Activated naive CD4-positive, alpha-beta T cell treated with anti-CD3 and anti-CD28 coated beads for 36 hours (primary cell): ENCODE measurements around the gene MAPK8. TPM values are rescaled to one million over a fixed set of nuclear protein-coding genes. Genes with fewer than 3 reads are reported as not detected.
"Not testable (repeated sequence)": the region's sequence is repeated elsewhere in the genome, so short reads cannot be mapped to it uniquely, and the experiment has no call there.

ENCODE experiments used
- CTCF ChIA-PET: fragments of 350-600 bp; sonication (Branson Sonifier 250); formaldehyde crosslinking; loops from one replicate; lab custom pipeline; 2021; ENCODE audit warnings: antibody characterized with exemption; lab: Charles Lee
- DNase-seq: peaks from one replicate; pipeline ENCODE4 v3.0.0-alpha.2; 2020
- H3K27ac Mint-ChIP-seq: one replicate; pipeline ENCODE4 v1.8.0; 2021; ENCODE audit warnings: mild to moderate bottlenecking, mixed read lengths
- H3K27me3 Mint-ChIP-seq: one replicate; pipeline ENCODE4 v1.8.0; 2021; ENCODE audit warnings: low read depth, mixed read lengths
- H3K36me3 Mint-ChIP-seq: one replicate; pipeline ENCODE4 v1.8.0; 2021; ENCODE audit warnings: low read depth, mixed read lengths
- H3K4me1 Mint-ChIP-seq: one replicate; pipeline ENCODE4 v1.8.0; 2021; ENCODE audit warnings: low read depth, mixed read lengths
- H3K4me3 Mint-ChIP-seq: one replicate; pipeline ENCODE4 v1.8.0; 2021; ENCODE audit warnings: mild to moderate bottlenecking, moderate library complexity, mixed read lengths
- H3K9me3 Mint-ChIP-seq: one replicate; pipeline ENCODE4 v1.8.0; 2021; ENCODE audit warnings: mixed read lengths
- intact Hi-C: fragments of 100-400 bp; cut with micrococcal nuclease; formaldehyde crosslinking; loops from one replicate; pipeline ENCODE4 v1.15.1; 2023
- total RNA-seq, 2 experiments: library from RNA; stranded (reverse); gene quantifications; one replicate each; pipeline ENCODE4 v1.2.3, GENCODE V29; 2021

Gene MAPK8
- total RNA-seq: 10 to 100 TPM; 29.7 to 36.2 TPM

- H3K9me3 Mint-ChIP-seq: no peaks in the 10 kb centered on the region
- CTCF ChIA-PET: no interaction called here
- no peaks in the 10 kb centered on the region for H3K27me3 Mint-ChIP-seq
- intact Hi-C loops: loop anchor here (1.0 to 10.0 kb wide), 8 partner anchors 56 to 1232 kb away; partner anchors contain the start of gene ERCC6
- H3K36me3 Mint-ChIP-seq: peaks cover 5% of the 10 kb centered on the region
- peak; percentile 90 for DNase-seq
- peak within 1 kb of the TSS; percentile 80 for H3K4me3 Mint-ChIP-seq
- H3K27ac Mint-ChIP-seq: peak within 1 kb of the TSS; percentile 58
- peaks cover 30% of the 10 kb centered on the region for H3K4me1 Mint-ChIP-seq
These were observed at the start of gene MAPK8 for GRCh38 chr10:48306265-48306869. Gene MAPK8 (plus strand): TSS chr10:48306677. CDS start chr10:48401661, 94,984 bp downstream.

- Mint-ChIP-seq H3K9me3 (peaks cover 5% of the 10 kb centered on the region), H3K4me3 (no peak overlapping the region), H3K27ac (no peak overlapping the region), H3K27me3 (peaks cover 9% of the 10 kb centered on the region), H3K4me1 (no peaks in the 10 kb centered on the region), H3K36me3 (no peaks in the 10 kb centered on the region)
- intact Hi-C loops: no loop called here
- CTCF ChIA-PET: no interaction called here
- no peak for DNase-seq
These were observed 49.0 kb upstream of the MAPK8 start for GRCh38 chr10:48257407-48257961.

- CTCF ChIA-PET: no interaction called here
- intact Hi-C loops: no loop called here
- no peak overlapping the region for H3K27ac Mint-ChIP-seq
- H3K27me3 Mint-ChIP-seq: peaks cover 9% of the 10 kb centered on the region
- DNase-seq: no peak
- H3K9me3 Mint-ChIP-seq: peaks cover 5% of the 10 kb centered on the region
- H3K4me3 Mint-ChIP-seq: no peak overlapping the region
- H3K4me1 Mint-ChIP-seq: no peaks in the 10 kb centered on the region
- no peaks in the 10 kb centered on the region for H3K36me3 Mint-ChIP-seq
These were observed 48.4 kb upstream of the MAPK8 start for GRCh38 chr10:48258105-48258504.

- DNase-seq: no peak
- no peak overlapping the region for H3K27ac Mint-ChIP-seq
- H3K4me1 Mint-ChIP-seq: no peaks in the 10 kb centered on the region
- CTCF ChIA-PET: interaction anchor here (1.2 kb wide), 1 partner anchor 24 kb away, joined by 3 read pairs; no protein-coding TSS in a partner anchor
- no peaks in the 10 kb centered on the region for H3K36me3 Mint-ChIP-seq
- peaks cover 2% of the 10 kb centered on the region for H3K27me3 Mint-ChIP-seq
- H3K9me3 Mint-ChIP-seq: peaks cover 2% of the 10 kb centered on the region
- intact Hi-C loops: no loop called here
- no peak overlapping the region for H3K4me3 Mint-ChIP-seq
These were observed 39.9 kb upstream of the MAPK8 start for GRCh38 chr10:48266528-48266927.

GRCh38 chr10:48271047-48271730 lies 35.3 kb upstream of the MAPK8 start:
- H3K9me3 Mint-ChIP-seq: no peaks in the 10 kb centered on the region
- CTCF ChIA-PET: no interaction called here
- H3K27me3 Mint-ChIP-seq: no peaks in the 10 kb centered on the region
- intact Hi-C loops: no loop called here
- H3K27ac Mint-ChIP-seq: no peak overlapping the region
- no peaks in the 10 kb centered on the region for H3K36me3 Mint-ChIP-seq
- H3K4me3 Mint-ChIP-seq: no peak overlapping the region
- DNase-seq: no peak
- no peaks in the 10 kb centered on the region for H3K4me1 Mint-ChIP-seq

- Mint-ChIP-seq H3K36me3 (no peaks in the 10 kb centered on the region), H3K27ac (no peak overlapping the region), H3K27me3 (no peaks in the 10 kb centered on the region), H3K9me3 (no peaks in the 10 kb centered on the region), H3K4me1 (no peaks in the 10 kb centered on the region), H3K4me3 (no peak overlapping the region)
- intact Hi-C loops: no loop called here
- DNase-seq: no peak
- CTCF ChIA-PET: no interaction called here
These were observed 33.8 kb upstream of the MAPK8 start for GRCh38 chr10:48272682-48273081.

GRCh38 chr10:48273741-48274140 lies 32.7 kb upstream of the MAPK8 start:
- CTCF ChIA-PET: no interaction called here
- Mint-ChIP-seq H3K4me3 (no peak overlapping the region), H3K4me1 (no peaks in the 10 kb centered on the region), H3K9me3 (no peaks in the 10 kb centered on the region), H3K36me3 (no peaks in the 10 kb centered on the region), H3K27ac (no peak overlapping the region), H3K27me3 (peaks cover 4% of the 10 kb centered on the region)
- DNase-seq: no peak
- intact Hi-C loops: no loop called here

GRCh38 chr10:48274636-48275035 lies 31.8 kb upstream of the MAPK8 start, which contains the start of gene FRMPD2:
Gene FRMPD2 (minus strand): TSS chr10:48274696. CDS start chr10:48274567, 129 bp downstream.
- H3K36me3 Mint-ChIP-seq: no peaks in the 10 kb centered on the region
- intact Hi-C loops: no loop called here
- no peaks in the 10 kb centered on the region for H3K9me3 Mint-ChIP-seq
- peaks cover 6% of the 10 kb centered on the region for H3K27me3 Mint-ChIP-seq
- no peak within 1 kb of the TSS for H3K4me3 Mint-ChIP-seq
- no peaks in the 10 kb centered on the region for H3K4me1 Mint-ChIP-seq
- CTCF ChIA-PET: no interaction called here
- DNase-seq: no peak
- H3K27ac Mint-ChIP-seq: no peak within 1 kb of the TSS

- no peak for DNase-seq
- Mint-ChIP-seq H3K27ac (no peak overlapping the region), H3K4me3 (no peak overlapping the region), H3K4me1 (no peaks in the 10 kb centered on the region), H3K36me3 (no peaks in the 10 kb centered on the region), H3K9me3 (peaks cover 7% of the 10 kb centered on the region), H3K27me3 (peaks cover 17% of the 10 kb centered on the region)
- intact Hi-C loops: no loop called here
- CTCF ChIA-PET: no interaction called here
These were observed 29.4 kb upstream of the MAPK8 start for GRCh38 chr10:48277093-48277492.

GRCh38 chr10:48279081-48279751 lies 27.3 kb upstream of the MAPK8 start:
- Mint-ChIP-seq H3K36me3 (peaks cover 2% of the 10 kb centered on the region), H3K27ac (no peak overlapping the region), H3K9me3 (peaks cover 11% of the 10 kb centered on the region), H3K4me1 (no peaks in the 10 kb centered on the region), H3K27me3 (peaks cover 22% of the 10 kb centered on the region), H3K4me3 (no peak overlapping the region)
- intact Hi-C loops: no loop called here
- DNase-seq: no peak
- CTCF ChIA-PET: interaction anchor here (1.0 kb wide), 1 partner anchor 10 kb away, joined by 5 read pairs; no protein-coding TSS in a partner anchor

- Mint-ChIP-seq H3K27me3 (peaks cover 27% of the 10 kb centered on the region), H3K9me3 (peaks cover 11% of the 10 kb centered on the region)
- H3K4me1 Mint-ChIP-seq, intact Hi-C loops, H3K36me3 Mint-ChIP-seq, H3K27ac Mint-ChIP-seq, DNase-seq, CTCF ChIA-PET, H3K4me3 Mint-ChIP-seq: not testable (repeated sequence)
These were observed 24.8 kb upstream of the MAPK8 start for GRCh38 chr10:48281697-48282096.

GRCh38 chr10:48282829-48283228 lies 23.6 kb upstream of the MAPK8 start:
- Mint-ChIP-seq H3K4me3 (no peak overlapping the region), H3K9me3 (peaks cover 11% of the 10 kb centered on the region), H3K36me3 (peaks cover 2% of the 10 kb centered on the region), H3K27me3 (peaks cover 27% of the 10 kb centered on the region), H3K4me1 (no peaks in the 10 kb centered on the region), H3K27ac (no peak overlapping the region)
- CTCF ChIA-PET: interaction anchor here (0.7 kb wide), 1 partner anchor 374 kb away, joined by 3 read pairs; no protein-coding TSS in a partner anchor
- intact Hi-C loops: no loop called here
- DNase-seq: no peak
